PC-9 (cell line): ENCODE data around the gene DRAXIN.

ENCODE experiments used
- CTCF ChIP-seq: fragments of 200-600 bp; sonication (generic); conservative IDR thresholded peaks from 2 replicates; pipeline ENCODE4 v1.6.1; 2017; ENCODE audit warnings: mixed run types, antibody characterized with exemption, mild to moderate bottlenecking, moderate library complexity
- EZH2 ChIP-seq: fragments of 200-600 bp; sonication (generic); IDR thresholded peaks from 2 replicates; pipeline ENCODE4 v1.8.0; 2017; ENCODE audit warnings: antibody characterized with exemption, low read depth

GRCh38 chr1:11650331-11650991 lies 41.0 kb upstream of the DRAXIN start:
- no peak for TF ChIP-seq CTCF
- no peak for TF ChIP-seq EZH2
